ENCODE results near the gene FAAP20.
"Not testable (repeated sequence)": the region's sequence is repeated elsewhere in the genome, so short reads cannot be mapped to it uniquely, and the experiment has no call there.

- not testable (repeated sequence) for TF ChIP-seq CTCF (conservative IDR thresholded peaks at IDR 0.05; ENCODE audit: low read depth, low read length); EZH2 (IDR thresholded peaks at IDR 0.05; ENCODE audit: low read length, unreplicated experiment)
Observed at GRCh38 chr1:2147869-2148268, 46.7 kb downstream of the FAAP20 start.

Measured in PC-3 (cell line).